Measurements from ENCODE around the gene P3H4. TPM values are rescaled to one million over a fixed set of nuclear protein-coding genes. Genes with fewer than 3 reads are reported as not detected.
"Not testable (repeated sequence)": the region's sequence is repeated elsewhere in the genome, so short reads cannot be mapped to it uniquely, and the experiment has no call there.

P3H4 gene
- polyA plus RNA-seq, 2 of the 4 experiments (the other 2 are of a cell fraction), result 36.0 to 52.8 TPM

- TF ChIP-seq, protein P1, sequence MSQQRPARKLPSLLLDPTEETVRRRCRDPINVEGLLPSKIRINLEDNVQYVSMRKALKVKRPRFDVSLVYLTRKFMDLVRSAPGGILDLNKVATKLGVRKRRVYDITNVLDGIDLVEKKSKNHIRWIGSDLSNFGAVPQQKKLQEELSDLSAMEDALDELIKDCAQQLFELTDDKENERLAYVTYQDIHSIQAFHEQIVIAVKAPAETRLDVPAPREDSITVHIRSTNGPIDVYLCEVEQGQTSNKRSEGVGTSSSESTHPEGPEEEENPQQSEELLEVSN (IDR thresholded peaks at IDR 0.05; ENCODE audit: borderline replicate concordance, low read depth), result no peak
- no peak for TF ChIP-seq POLR2A (IDR thresholded peaks at IDR 0.05; ENCODE audit: low read length)
These were observed 33.2 kb upstream of the P3H4 start (continued) for GRCh38 chr17:41844971-41845370.

DNA sequence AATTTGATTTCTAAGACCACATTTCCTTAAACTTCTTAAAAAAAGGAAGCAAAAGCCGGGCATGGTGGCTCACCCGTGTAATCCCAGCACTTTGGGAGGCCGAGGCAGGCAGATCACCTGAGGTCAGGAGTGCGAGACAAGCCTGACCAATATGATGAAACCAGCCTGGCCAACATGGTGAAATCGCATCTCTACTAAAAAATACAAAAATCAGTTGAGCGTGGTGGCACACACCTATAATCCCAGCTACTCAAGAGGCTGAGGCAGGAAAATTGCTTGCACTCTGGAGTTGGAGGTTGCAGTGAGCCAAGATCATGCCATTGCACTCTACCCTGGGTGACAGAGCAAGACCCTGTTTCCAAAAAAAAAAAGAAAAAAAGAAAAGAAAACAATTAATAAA is 29.0 kb upstream of the P3H4 start:
- FAIRE-seq, result not testable (repeated sequence)

GRCh38 chr17:41839448-41839847 is 27.7 kb upstream of the P3H4 start:
- H3K27ac ChIP-seq; ATAC-seq; H3K9me3 ChIP-seq; H3K4me3 ChIP-seq; POLR2A ChIA-PET; DNase-seq (ENCODE audit: low read depth in 1 of 2, low spot score in 1 of 2); H3K4me2 ChIP-seq; FAIRE-seq: not testable (repeated sequence)
- WGBS (ENCODE audit: missing lambda C conversion rate), result 82% methylated on average over 2 of the region's 2 CpGs
- peaks cover 13% of the 10 kb centered on the region for H3K4me1 ChIP-seq
- CTCF ChIA-PET, result interaction anchor here (0.9 to 2.0 kb wide), 3 partner anchors 12 to 38 kb away, joined by 3 to 4 read pairs (median 4); partner anchors contain the start of gene P3H4

More for the DNA sequence above, 29.0 kb upstream of the P3H4 start:
- WGBS (ENCODE audit: missing lambda C conversion rate), result 87% methylated on average over 6 of the region's 6 CpGs
- H3K9me3 ChIP-seq; H3K4me1 ChIP-seq; ATAC-seq; POLR2A ChIA-PET; H3K4me3 ChIP-seq; DNase-seq (ENCODE audit: low read depth in 1 of 2, low spot score in 1 of 2); H3K27ac ChIP-seq; H3K4me2 ChIP-seq: not testable (repeated sequence)
- CTCF ChIA-PET, result interaction anchor here (2.2 to 2.9 kb wide), 2 partner anchors 23 to 39 kb away, joined by 8 to 14 read pairs; no protein-coding TSS in a partner anchor

DNA sequence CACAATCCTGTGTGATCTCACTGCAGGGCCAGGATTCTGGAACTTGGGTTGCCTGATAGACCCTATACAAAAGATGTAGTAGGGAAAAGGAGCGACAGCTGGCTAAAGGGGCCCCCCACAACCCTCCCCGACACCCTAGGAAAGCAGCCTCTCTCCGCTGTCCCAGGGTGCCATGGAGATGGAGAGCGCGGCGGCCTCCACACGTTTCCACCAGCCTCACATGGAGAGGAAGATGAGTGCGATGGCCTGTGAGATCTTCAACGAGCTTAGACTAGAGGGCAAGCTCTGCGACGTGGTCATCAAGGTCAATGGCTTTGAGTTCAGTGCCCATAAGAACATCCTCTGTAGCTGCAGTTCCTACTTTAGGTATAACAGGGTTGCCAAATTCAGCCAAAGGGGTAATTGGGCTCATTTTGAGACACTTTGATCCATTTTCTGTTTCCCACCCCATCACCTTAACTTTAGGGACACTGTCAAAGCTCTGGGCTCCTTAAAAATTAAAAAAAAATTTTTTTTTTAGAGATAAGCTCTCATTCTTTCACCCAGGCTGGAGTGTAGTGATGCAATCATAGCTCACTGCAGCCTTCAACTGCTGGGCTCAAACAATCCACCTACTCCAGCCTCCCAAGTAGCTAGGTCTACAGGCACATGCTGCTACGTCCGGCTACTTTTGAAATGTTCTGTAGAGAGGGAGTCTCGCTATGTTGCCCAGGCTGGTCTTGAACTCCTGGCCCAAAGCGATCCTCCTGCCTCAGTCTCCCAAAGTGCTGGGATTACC is 26.2 kb upstream of the P3H4 start, which contains the start of gene KLHL10:
KLHL10 (plus strand) TSS at position 65 of the 778 bp plus-strand sequence; CDS start at position 173, 108 bp downstream.
- ChIA-PET CTCF (interaction anchor here (0.8 to 2.9 kb wide), 7 partner anchors 10 to 124 kb away, joined by 3 to 11 read pairs (median 4); partner anchors contain the start of gene P3H4), POLR2A (interaction anchor here (0.6 kb wide), 2 partner anchors 14 to 91 kb away, joined by 3 to 10 read pairs; no protein-coding TSS in a partner anchor)
- Histone ChIP-seq H3K9me3 (no peaks in the 10 kb centered on the region), H3K27ac (peak within 1 kb of the TSS; percentile 87 to 97; a peak in 5 of 6 replicates), H3K4me2 (peak within 1 kb of the TSS; percentile 81), H3K4me1 (peaks cover 13% of the 10 kb centered on the region), H3K4me3 (peak within 1 kb of the TSS; percentile 74)
- DNase-seq (ENCODE audit: low read depth in 1 of 2, low spot score in 1 of 2), result no peak
- FAIRE-seq, result no peak
- TF ChIP-seq RCOR1 (IDR thresholded peaks at IDR 0.05; ENCODE audit: low read depth, low read length), result no peak
- TF ChIP-seq CEBPB (IDR thresholded peaks at IDR 0.05), result 0 out of 4 replicates have a peak, but pooled peaks of 1 of the 2 experiments have one; percentile 5
- 88% methylated on average over 15 of the region's 15 CpGs for WGBS (ENCODE audit: missing lambda C conversion rate)
- no peak for ATAC-seq

DNA sequence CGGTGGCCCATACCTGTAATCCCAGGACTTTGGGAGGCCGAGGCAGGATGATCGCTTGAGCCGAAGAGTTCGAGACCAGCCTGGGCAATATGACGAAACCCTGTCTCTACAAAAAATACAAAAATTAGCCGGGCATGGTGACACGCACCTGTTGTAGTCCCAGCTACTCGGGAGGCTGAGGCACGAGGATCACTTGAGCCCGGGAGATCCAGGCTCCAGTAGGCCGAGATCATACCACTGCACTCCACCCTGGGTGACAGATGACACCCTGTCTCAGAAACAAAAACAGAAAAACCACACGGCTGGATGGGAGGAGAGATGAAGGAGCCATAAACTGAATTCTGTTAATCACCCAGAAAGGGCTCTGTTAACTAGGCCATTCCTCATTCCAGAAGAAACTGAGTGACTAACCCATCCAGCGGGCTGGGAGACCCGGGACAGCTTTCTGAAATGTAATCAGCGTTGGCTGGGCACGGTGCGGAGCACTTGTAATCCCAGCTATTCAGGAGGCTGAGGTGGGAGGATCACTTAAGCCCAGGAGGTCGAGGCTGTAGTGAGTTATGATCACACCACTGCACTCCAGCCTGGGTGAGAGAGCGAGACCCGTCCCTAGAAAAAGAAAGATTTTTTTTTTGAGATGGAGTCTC is 24.9 kb upstream of the P3H4 start:
- DNase-seq (ENCODE audit: low read depth in 1 of 2, low spot score in 1 of 2) (no peak), FAIRE-seq (no peak), ATAC-seq (no peak)
- Histone ChIP-seq H3K4me1 (peaks cover 13% of the 10 kb centered on the region), H3K27ac (peak overlapping the region; percentile 87 to 97), H3K4me2 (peak overlapping the region; percentile 81), H3K9me3 (no peaks in the 10 kb centered on the region), H3K4me3 (peak overlapping the region; percentile 74)
- 48% methylated on average over 21 of the region's 21 CpGs for WGBS (ENCODE audit: missing lambda C conversion rate)
- ChIA-PET POLR2A (no interaction called here), CTCF (interaction anchor here (0.6 to 2.9 kb wide), 6 partner anchors 11 to 126 kb away, joined by 3 to 11 read pairs (median 4); no protein-coding TSS in a partner anchor)
- no peak for TF ChIP-seq RAD21 (conservative IDR thresholded peaks at IDR 0.05 in 1 of 2, IDR thresholded peaks at IDR 0.05 in 1 of 2)

- DNase-seq (ENCODE audit: low read depth in 1 of 2, low spot score in 1 of 2), result peak; percentile 60 to 93
- WGBS (ENCODE audit: missing lambda C conversion rate), result 4% methylated on average over 10 of the region's 72 CpGs
- peak; percentile 76; the same call in 2 of the 3 replicates for TF ChIP-seq BCL3 (IDR thresholded peaks at IDR 0.05)
- no peak for TF ChIP-seq CHD4 (IDR thresholded peaks at IDR 0.05; ENCODE audit: borderline replicate concordance)
- TF ChIP-seq ZC3H11A (IDR thresholded peaks at IDR 0.05), result no peak
- TF ChIP-seq, protein P2, sequence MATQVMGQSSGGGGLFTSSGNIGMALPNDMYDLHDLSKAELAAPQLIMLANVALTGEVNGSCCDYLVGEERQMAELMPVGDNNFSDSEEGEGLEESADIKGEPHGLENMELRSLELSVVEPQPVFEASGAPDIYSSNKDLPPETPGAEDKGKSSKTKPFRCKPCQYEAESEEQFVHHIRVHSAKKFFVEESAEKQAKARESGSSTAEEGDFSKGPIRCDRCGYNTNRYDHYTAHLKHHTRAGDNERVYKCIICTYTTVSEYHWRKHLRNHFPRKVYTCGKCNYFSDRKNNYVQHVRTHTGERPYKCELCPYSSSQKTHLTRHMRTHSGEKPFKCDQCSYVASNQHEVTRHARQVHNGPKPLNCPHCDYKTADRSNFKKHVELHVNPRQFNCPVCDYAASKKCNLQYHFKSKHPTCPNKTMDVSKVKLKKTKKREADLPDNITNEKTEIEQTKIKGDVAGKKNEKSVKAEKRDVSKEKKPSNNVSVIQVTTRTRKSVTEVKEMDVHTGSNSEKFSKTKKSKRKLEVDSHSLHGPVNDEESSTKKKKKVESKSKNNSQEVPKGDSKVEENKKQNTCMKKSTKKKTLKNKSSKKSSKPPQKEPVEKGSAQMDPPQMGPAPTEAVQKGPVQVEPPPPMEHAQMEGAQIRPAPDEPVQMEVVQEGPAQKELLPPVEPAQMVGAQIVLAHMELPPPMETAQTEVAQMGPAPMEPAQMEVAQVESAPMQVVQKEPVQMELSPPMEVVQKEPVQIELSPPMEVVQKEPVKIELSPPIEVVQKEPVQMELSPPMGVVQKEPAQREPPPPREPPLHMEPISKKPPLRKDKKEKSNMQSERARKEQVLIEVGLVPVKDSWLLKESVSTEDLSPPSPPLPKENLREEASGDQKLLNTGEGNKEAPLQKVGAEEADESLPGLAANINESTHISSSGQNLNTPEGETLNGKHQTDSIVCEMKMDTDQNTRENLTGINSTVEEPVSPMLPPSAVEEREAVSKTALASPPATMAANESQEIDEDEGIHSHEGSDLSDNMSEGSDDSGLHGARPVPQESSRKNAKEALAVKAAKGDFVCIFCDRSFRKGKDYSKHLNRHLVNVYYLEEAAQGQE (IDR thresholded peaks at IDR 0.05), result no peak
- no peak for TF ChIP-seq KDM5A (IDR thresholded peaks at IDR 0.05)
- TF ChIP-seq HOXA7 (CRISPR knock-in tag; IDR thresholded peaks at IDR 0.05), result no peak
- TF ChIP-seq HOXB13 (CRISPR knock-in tag; IDR thresholded peaks at IDR 0.05; ENCODE audit: low read depth), result 0 out of 2 replicates have a peak, but pooled peaks have one; percentile 26
- TF ChIP-seq MAFK (IDR thresholded peaks at IDR 0.05; ENCODE audit: partially characterized antibody), result no peak
These were observed 24.2 kb upstream of the P3H4 start, which contains the start of gene NT5C3B for GRCh38 chr17:41835800-41836549. Gene NT5C3B, minus strand, starts transcription at chr17:41836232. Its CDS starts 39 bp downstream, at chr17:41836193.

More at GRCh38 chr17:41835800-41836549, 24.2 kb upstream of the P3H4 start, which contains the start of gene NT5C3B:
- CTCF ChIA-PET, result interaction anchor here (1.4 to 2.9 kb wide), 6 partner anchors 12 to 127 kb away, joined by 4 to 11 read pairs (median 6); partner anchors contain the start of genes FKBP10 and P3H4
- ATAC-seq (peak; percentile 94), FAIRE-seq (no peak)
- Histone ChIP-seq H3K4me3 (peak within 1 kb of the TSS; percentile 74), H3K27ac (peak within 1 kb of the TSS; percentile 87 to 97), H3K4me2 (peak within 1 kb of the TSS; percentile 81), H3K4me1 (peaks cover 13% of the 10 kb centered on the region), H3K9me3 (no peaks in the 10 kb centered on the region)
- POLR2A ChIA-PET, result interaction anchor here (1.3 kb wide), 1 partner anchor 24 kb away, joined by 3 read pairs; the partner anchor contains the start of gene P3H4

All from A549 (cell line).